MCF 10A (cell line): Measurements from ENCODE around the gene CNN2. TPM values are rescaled to one million over a fixed set of nuclear protein-coding genes. Genes with fewer than 3 reads are reported as not detected.

Source experiments
- BruUV-seq: library from RNA; stranded (reverse); fragments of 400-500 nt; replicated peaks from 2 replicates; lab custom pipeline; 2021; lab: Mats Ljungman, UMichigan
- CTCF ChIA-PET: fragments of 300-600 bp; sonication (Branson Sonifier 250); formaldehyde crosslinking; extraction: SDS; loops from one replicate; lab custom pipeline; 2021; ENCODE audit warnings: antibody characterized with exemption, inconsistent platforms; lab: Yijun Ruan, JAX
- POLR2A ChIA-PET: fragments of 300-600, 350-650 bp; sonication (Branson Sonifier 250); formaldehyde crosslinking; extraction: SDS; loops from one replicate; lab custom pipeline; 2020; ENCODE audit warnings: antibody characterized with exemption, inconsistent platforms; lab: Yijun Ruan, JAX
- DNase-seq: peaks from one replicate; pipeline ENCODE4 v3.0.0-alpha.2; 2018; ENCODE audit not compliant: unreplicated experiment
- H3K27ac Mint-ChIP-seq: one replicate; pipeline ENCODE4 v1.8.0; 2022; ENCODE audit warnings: mild to moderate bottlenecking, low read depth, mixed read lengths; ENCODE audit not compliant: unreplicated experiment
- H3K27me3 Mint-ChIP-seq: one replicate; pipeline ENCODE4 v1.8.0; 2022; ENCODE audit warnings: mixed read lengths; ENCODE audit not compliant: insufficient read depth, unreplicated experiment
- H3K36me3 Mint-ChIP-seq: one replicate; pipeline ENCODE4 v1.8.0; 2022; ENCODE audit warnings: mild to moderate bottlenecking, moderate library complexity, mixed read lengths; ENCODE audit not compliant: insufficient read depth, unreplicated experiment
- H3K4me1 Mint-ChIP-seq: one replicate; pipeline ENCODE4 v1.8.0; 2022; ENCODE audit warnings: mixed read lengths; ENCODE audit not compliant: insufficient read depth, unreplicated experiment
- H3K4me3 Mint-ChIP-seq: one replicate; pipeline ENCODE4 v1.8.0; 2022; ENCODE audit warnings: mild to moderate bottlenecking, moderate library complexity, mixed read lengths; ENCODE audit not compliant: unreplicated experiment
- H3K9me3 Mint-ChIP-seq: one replicate; pipeline ENCODE4 v1.8.0; 2022; ENCODE audit warnings: mixed read lengths; ENCODE audit not compliant: unreplicated experiment
- intact Hi-C: fragments of 100-400 bp; cut with micrococcal nuclease; formaldehyde crosslinking; loops from 2 replicates; pipeline ENCODE4 v1.14.1; 2022
- total RNA-seq: library from RNA; stranded (reverse); gene quantifications from 2 replicates; pipeline ENCODE4 v1.2.3, GENCODE V29; 2022
- TF ChIP-seq, protein P1 (sequence below): fragments of 200-600 bp; IDR thresholded peaks from one replicate; pipeline ENCODE4 v1.8.0; 2022; ENCODE audit warnings: antibody characterized with exemption, mild to moderate bottlenecking; ENCODE audit not compliant: unreplicated experiment

The CNN2 gene
- total RNA-seq, 1 experiment from 2014 or later, result 166 TPM

DNA sequence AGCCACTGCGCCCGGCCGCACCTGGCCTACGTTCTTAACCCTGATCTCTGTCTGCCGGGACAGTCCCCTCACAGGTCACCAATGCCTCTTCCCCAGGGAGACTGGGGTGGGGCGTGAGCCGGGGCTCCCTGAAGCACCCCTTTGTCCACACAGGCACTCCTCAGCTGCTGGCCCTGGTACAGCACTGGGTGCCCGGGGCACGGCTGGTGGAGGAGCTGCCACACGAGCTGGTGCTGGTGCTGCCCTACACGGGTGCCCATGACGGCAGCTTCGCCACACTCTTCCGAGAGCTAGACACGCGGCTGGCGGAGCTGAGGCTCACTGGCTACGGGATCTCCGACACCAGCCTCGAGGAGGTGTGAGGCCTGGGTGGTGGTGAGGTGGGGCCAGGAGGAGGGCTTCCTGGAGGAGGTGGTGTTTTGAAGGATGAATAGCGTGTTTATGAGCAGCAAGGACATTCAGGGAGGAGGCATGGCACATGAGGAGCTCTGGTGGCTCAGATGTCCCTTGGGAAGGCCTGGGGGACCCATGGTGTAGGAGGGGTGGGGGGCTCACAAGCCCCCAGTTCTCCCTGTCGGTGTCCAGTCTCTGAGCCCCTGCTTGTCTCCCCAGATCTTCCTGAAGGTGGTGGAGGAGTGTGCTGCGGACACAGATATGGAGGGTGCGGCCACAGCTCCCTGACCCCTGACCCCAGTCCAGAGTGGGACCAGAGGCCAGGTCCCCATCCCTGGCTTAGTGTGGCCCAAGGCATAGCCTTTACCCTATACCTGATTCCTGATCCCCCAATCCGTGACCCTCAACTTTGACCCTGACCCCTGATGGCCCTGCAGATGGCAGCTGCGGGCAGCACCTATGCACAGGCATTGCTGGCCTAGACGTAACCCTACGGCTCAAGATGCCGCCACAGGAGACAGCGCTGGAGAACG is 27.0 kb downstream of the CNN2 start:
- intact Hi-C loops, result no loop called here
- ChIA-PET CTCF (interaction anchor here (0.7 to 1.3 kb wide), 2 partner anchors 11 to 51 kb away, joined by 4 read pairs; no protein-coding TSS in a partner anchor), POLR2A (interaction anchor here (0.6 to 1.7 kb wide), 6 partner anchors 12 to 32 kb away, joined by 3 to 6 read pairs (median 4); partner anchors contain the start of genes ABCA7 and CNN2)
- Mint-ChIP-seq H3K27me3 (no peaks in the 10 kb centered on the region), H3K27ac (no peak overlapping the region), H3K36me3 (no peaks in the 10 kb centered on the region), H3K9me3 (no peaks in the 10 kb centered on the region), H3K4me3 (no peak overlapping the region), H3K4me1 (no peaks in the 10 kb centered on the region)
- no TSS peak for BruUV-seq
- TF ChIP-seq, protein P1, sequence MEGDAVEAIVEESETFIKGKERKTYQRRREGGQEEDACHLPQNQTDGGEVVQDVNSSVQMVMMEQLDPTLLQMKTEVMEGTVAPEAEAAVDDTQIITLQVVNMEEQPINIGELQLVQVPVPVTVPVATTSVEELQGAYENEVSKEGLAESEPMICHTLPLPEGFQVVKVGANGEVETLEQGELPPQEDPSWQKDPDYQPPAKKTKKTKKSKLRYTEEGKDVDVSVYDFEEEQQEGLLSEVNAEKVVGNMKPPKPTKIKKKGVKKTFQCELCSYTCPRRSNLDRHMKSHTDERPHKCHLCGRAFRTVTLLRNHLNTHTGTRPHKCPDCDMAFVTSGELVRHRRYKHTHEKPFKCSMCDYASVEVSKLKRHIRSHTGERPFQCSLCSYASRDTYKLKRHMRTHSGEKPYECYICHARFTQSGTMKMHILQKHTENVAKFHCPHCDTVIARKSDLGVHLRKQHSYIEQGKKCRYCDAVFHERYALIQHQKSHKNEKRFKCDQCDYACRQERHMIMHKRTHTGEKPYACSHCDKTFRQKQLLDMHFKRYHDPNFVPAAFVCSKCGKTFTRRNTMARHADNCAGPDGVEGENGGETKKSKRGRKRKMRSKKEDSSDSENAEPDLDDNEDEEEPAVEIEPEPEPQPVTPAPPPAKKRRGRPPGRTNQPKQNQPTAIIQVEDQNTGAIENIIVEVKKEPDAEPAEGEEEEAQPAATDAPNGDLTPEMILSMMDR, result no peak
- no peak for DNase-seq

DNA sequence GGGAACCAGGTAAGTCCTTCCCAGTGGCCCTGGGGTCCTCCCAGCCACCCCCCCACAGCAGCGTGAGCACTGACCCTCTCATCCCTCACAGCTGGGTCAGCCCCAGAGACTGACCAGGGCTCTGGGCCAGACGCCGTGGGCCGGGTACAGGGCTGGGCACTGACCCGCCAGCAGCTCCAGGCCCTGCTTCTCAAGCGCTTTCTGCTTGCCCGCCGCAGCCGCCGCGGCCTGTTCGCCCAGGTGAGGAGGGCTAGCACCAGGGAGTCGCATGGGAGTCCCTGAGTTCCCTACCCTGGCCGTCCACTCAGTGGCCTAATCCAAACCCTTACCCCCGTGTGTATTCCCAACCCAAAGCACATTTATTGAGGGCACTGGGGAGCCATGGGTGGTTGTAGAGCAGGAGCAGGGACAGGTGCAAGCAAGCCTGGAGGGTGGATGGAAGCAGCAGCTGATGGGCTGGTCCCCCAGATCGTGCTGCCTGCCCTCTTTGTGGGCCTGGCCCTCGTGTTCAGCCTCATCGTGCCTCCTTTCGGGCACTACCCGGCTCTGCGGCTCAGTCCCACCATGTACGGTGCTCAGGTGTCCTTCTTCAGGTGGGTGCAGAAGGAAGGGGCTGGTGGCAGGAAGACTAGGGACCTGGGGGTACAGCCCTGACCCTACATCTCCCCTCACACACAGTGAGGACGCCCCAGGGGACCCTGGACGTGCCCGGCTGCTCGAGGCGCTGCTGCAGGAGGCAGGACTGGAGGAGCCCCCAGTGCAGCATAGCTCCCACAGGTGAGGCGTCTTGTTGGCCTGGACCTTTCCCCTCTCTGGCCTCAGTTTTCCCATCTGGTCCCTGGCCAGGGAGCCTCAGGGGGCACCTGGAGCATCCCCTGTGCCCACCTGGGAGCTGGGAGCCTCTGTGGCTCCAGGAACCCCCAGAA is 28.0 kb downstream of the CNN2 start:
- H3K4me3 Mint-ChIP-seq, result no peak overlapping the region
- BruUV-seq, result no TSS peak
- no peaks in the 10 kb centered on the region for H3K36me3 Mint-ChIP-seq
- TF ChIP-seq, protein P1, result no peak
- no peaks in the 10 kb centered on the region for H3K4me1 Mint-ChIP-seq
- ChIA-PET CTCF (interaction anchor here (0.6 to 1.3 kb wide), 2 partner anchors 11 to 123 kb away, joined by 3 to 4 read pairs; no protein-coding TSS in a partner anchor), POLR2A (interaction anchor here (0.7 to 1.7 kb wide), 5 partner anchors 11 to 28 kb away, joined by 3 to 6 read pairs (median 4); partner anchors contain the start of genes ABCA7 and CNN2)
- no peaks in the 10 kb centered on the region for H3K27me3 Mint-ChIP-seq
- DNase-seq, result no peak
- intact Hi-C loops, result loop anchor here (5.0 kb wide), 1 partner anchor 138 kb away; no protein-coding TSS in a partner anchor
- H3K27ac Mint-ChIP-seq, result no peak overlapping the region
- H3K9me3 Mint-ChIP-seq, result no peaks in the 10 kb centered on the region

DNA sequence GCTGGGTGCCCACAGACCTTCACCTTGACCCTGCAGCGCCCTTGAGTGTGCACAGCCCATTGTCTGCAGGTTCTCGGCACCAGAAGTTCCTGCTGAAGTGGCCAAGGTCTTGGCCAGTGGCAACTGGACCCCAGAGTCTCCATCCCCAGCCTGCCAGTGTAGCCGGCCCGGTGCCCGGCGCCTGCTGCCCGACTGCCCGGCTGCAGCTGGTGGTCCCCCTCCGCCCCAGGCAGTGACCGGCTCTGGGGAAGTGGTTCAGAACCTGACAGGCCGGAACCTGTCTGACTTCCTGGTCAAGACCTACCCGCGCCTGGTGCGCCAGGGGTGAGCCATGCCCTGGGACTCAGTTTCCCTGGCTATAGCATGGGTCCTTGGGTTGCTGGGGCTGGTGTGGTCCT is 28.6 kb downstream of the CNN2 start:
- H3K4me3 Mint-ChIP-seq, result no peak overlapping the region
- ChIA-PET POLR2A (interaction anchor here (1.3 kb wide), 1 partner anchor 26 kb away, joined by 4 read pairs; no protein-coding TSS in a partner anchor), CTCF (interaction anchor here (0.6 kb wide), 1 partner anchor 122 kb away, joined by 3 read pairs; no protein-coding TSS in a partner anchor)
- H3K4me1 Mint-ChIP-seq, result no peaks in the 10 kb centered on the region
- no peak overlapping the region for H3K27ac Mint-ChIP-seq
- BruUV-seq, result no TSS peak
- TF ChIP-seq, protein P1, result no peak
- intact Hi-C loops, result loop anchor here (5.0 kb wide), 1 partner anchor 137 kb away; no protein-coding TSS in a partner anchor
- H3K9me3 Mint-ChIP-seq, result no peaks in the 10 kb centered on the region
- H3K36me3 Mint-ChIP-seq, result no peaks in the 10 kb centered on the region
- no peak for DNase-seq
- H3K27me3 Mint-ChIP-seq, result no peaks in the 10 kb centered on the region
